Kidney (tissue), 14 donors: Measurements from ENCODE around the gene CDCA3. TPM values are rescaled to one million over a fixed set of nuclear protein-coding genes. Genes with fewer than 3 reads are reported as not detected.

ENCODE experiments used
- DNase-seq, 5 donors: peaks; one replicate each; pipeline ENCODE4 v3.0.0-alpha.2; 2013 to 2020
- FAIRE-seq: peaks from 2 replicates; lab custom pipeline; 2012; peaks lifted over from hg19 to GRCh38; lab: Jason Lieb, UNC
- H3K27ac ChIP-seq, 2 donors: one replicate each; pipeline ENCODE4 v1.7.0; 2013; ENCODE audit warnings: low read depth in 2 of 2, low read length in 2 of 2, inconsistent platforms in 1 of 2
- H3K27me3 ChIP-seq: one replicate; pipeline ENCODE4 v1.7.1; 2013; ENCODE audit warnings: low read length, inconsistent platforms; ENCODE audit not compliant: control insufficient read depth, insufficient read depth
- H3K36me3 ChIP-seq, 3 donors: one replicate each; pipeline versions ENCODE4 v1.7.0 to v1.7.1; 2013; ENCODE audit warnings: low read length in 3 of 3, control low read depth in 1 of 3, inconsistent platforms in 1 of 3; ENCODE audit not compliant: insufficient read depth in 3 of 3, control insufficient read depth in 2 of 3
- H3K4me1 ChIP-seq, 3 donors: one replicate each; pipeline versions ENCODE4 v1.7.0 to v1.7.1; 2013; ENCODE audit warnings: low read length in 3 of 3, inconsistent platforms in 1 of 3, low read depth in 1 of 3; ENCODE audit not compliant: control insufficient read depth in 2 of 3, insufficient read depth in 2 of 3
- H3K4me3 ChIP-seq, 3 donors: one replicate each; pipeline versions ENCODE4 v1.7.0 to v1.8.1; 2013; ENCODE audit warnings: low read length in 3 of 3, control low read depth in 1 of 3, inconsistent platforms in 1 of 3
- H3K9ac ChIP-seq, 3 donors: one replicate each; pipeline versions ENCODE4 v1.7.0 to v1.7.1; 2013; ENCODE audit warnings: low read length in 3 of 3, control low read depth in 1 of 3, inconsistent platforms in 1 of 3
- H3K9me3 ChIP-seq, 3 donors: one replicate each; pipeline versions ENCODE4 v1.7.0 to v1.7.1; 2013; ENCODE audit warnings: low read length in 3 of 3, control low read depth in 1 of 3, inconsistent platforms in 1 of 3; ENCODE audit not compliant: control insufficient read depth in 2 of 3, insufficient read depth in 1 of 3
- intact Hi-C: fragments of 100-400 bp; cut with DNase I; formaldehyde crosslinking; loops from one replicate; pipeline ENCODE4 v1.11.1; 2022
- polyA plus RNA-seq: library from polyadenylated mRNA; stranded (reverse); fragments of 350-450 nt; fragmentation: Illumina TruSeq; extraction: RNeasy Lipid Tissue Mini Kit (QIAGEN cat#74804); gene quantifications from one replicate; pipeline ENCODE4 v1.2.3, GENCODE V29; 2014; ENCODE audit warnings: low read depth, low replicate concordance; ENCODE audit not compliant: insufficient read depth
- total RNA-seq: library from RNA; stranded (reverse); fragmentation: NEBNext Ultra II Directional; extraction: Animal tissue kit (Norgen Biotek cat#: 25700); gene quantifications from one replicate; pipeline ENCODE4 v1.2.1, GENCODE V29; 2021
- TF ChIP-seq, protein P1 (sequence below): IDR thresholded peaks from 3 replicates; pipeline ENCODE4 v1.5.1; 2012; ENCODE audit warnings: mild to moderate bottlenecking, moderate library complexity, borderline replicate concordance; ENCODE audit not compliant: insufficient read depth; ENCODE audit errors: extremely low read depth
- donor health status: control.
- donor health status: control.
- donor health status: control.
- donor health status: control.
- donor health status: control.
- donor health status: DM: yes; HTN: yes; CAD: no.
- donor health status: Normal renal cell carcinoma (clear cell type).

CDCA3 gene
- total and polyA plus RNA-seq, 2 donors from 2014 or later: 1.3 to 2.1 TPM

GRCh38 chr12:6838854-6839253 is 12.2 kb downstream of the CDCA3 start:
- intact Hi-C loops: no loop called here
- Histone ChIP-seq H3K4me1 (no peaks in the 10 kb centered on the region), H3K4me3 (no peak overlapping the region), H3K9me3 (no peaks in the 10 kb centered on the region), H3K9ac (no peak overlapping the region), H3K27me3 (no peaks in the 10 kb centered on the region), H3K27ac (no peak overlapping the region), H3K36me3 (peaks cover 0 to 9% (median 0%) of the 10 kb centered on the region in 3 donors)
- DNase-seq (no peak), FAIRE-seq (no peak)
- TF ChIP-seq, protein P1, sequence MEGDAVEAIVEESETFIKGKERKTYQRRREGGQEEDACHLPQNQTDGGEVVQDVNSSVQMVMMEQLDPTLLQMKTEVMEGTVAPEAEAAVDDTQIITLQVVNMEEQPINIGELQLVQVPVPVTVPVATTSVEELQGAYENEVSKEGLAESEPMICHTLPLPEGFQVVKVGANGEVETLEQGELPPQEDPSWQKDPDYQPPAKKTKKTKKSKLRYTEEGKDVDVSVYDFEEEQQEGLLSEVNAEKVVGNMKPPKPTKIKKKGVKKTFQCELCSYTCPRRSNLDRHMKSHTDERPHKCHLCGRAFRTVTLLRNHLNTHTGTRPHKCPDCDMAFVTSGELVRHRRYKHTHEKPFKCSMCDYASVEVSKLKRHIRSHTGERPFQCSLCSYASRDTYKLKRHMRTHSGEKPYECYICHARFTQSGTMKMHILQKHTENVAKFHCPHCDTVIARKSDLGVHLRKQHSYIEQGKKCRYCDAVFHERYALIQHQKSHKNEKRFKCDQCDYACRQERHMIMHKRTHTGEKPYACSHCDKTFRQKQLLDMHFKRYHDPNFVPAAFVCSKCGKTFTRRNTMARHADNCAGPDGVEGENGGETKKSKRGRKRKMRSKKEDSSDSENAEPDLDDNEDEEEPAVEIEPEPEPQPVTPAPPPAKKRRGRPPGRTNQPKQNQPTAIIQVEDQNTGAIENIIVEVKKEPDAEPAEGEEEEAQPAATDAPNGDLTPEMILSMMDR: no peak

DNA sequence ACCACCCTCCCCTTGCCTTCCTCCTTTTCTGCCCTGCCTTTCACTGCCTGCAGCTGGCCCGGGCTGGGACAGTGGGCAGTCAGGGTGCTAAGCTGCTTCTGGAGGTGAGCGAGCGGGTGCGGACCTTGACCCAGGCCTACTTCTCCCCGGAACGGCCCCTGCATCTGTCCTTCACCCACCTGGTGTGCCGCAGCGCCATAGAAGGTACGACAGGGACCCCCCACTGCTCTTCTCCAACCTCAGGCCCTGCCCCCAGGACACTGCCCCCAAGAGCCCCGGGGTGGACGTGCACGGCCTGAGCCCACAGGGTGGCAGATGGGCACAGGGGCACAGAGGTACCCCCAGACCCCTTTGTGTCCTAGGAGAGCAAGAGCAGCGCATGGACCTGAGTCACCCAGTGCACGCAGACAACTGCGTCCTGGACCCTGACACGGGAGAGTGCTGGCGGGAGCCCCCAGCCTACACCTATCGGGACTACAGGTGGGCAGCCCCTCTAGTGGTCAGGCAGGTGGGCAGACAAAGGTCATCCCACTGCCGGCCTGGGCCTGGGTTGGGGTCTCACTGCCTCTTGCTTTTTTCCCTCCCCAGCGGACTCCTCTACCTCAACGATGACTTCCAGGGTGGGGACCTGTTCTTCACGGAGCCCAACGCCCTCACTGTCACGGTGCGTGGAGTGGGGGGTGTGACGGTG is 13.6 kb downstream of the CDCA3 start:
- H3K36me3 ChIP-seq: peaks cover 0 to 9% (median 0%) of the 10 kb centered on the region in 3 donors
- intact Hi-C loops: no loop called here
- H3K27ac ChIP-seq: no peak overlapping the region
- H3K27me3 ChIP-seq: no peaks in the 10 kb centered on the region
- TF ChIP-seq, protein P1: no peak
- no peaks in the 10 kb centered on the region for H3K4me1 ChIP-seq
- H3K9me3 ChIP-seq: no peaks in the 10 kb centered on the region
- DNase-seq (peak in 1 of 5 donors; percentile 71), FAIRE-seq (no peak)
- no peak overlapping the region for H3K4me3 ChIP-seq
- no peak overlapping the region for H3K9ac ChIP-seq

- FAIRE-seq: no peak
- Histone ChIP-seq H3K9ac (no peak overlapping the region), H3K27ac (no peak overlapping the region), H3K9me3 (no peaks in the 10 kb centered on the region), H3K4me1 (no peaks in the 10 kb centered on the region), H3K4me3 (no peak overlapping the region), H3K36me3 (peaks cover 0 to 7% (median 0%) of the 10 kb centered on the region in 3 donors), H3K27me3 (no peaks in the 10 kb centered on the region)
- intact Hi-C loops: no loop called here
- peak in 1 of 5 donors; percentile 66 for DNase-seq
- TF ChIP-seq, protein P1: no peak
Measured at GRCh38 chr12:6836851-6837250, 14.2 kb downstream of the CDCA3 start.
